ENCODE measurements around the gene S100PBP. TPM values are rescaled to one million over a fixed set of nuclear protein-coding genes. Genes with fewer than 3 reads are reported as not detected.
A peak's percentile ranks its signal among the peaks of the same experiment; 100 is the strongest.

Gene S100PBP
- polyA plus RNA-seq, 2 of the 4 experiments (the other 2 are of a cell fraction), result 16.1 to 41.9 TPM

DNA sequence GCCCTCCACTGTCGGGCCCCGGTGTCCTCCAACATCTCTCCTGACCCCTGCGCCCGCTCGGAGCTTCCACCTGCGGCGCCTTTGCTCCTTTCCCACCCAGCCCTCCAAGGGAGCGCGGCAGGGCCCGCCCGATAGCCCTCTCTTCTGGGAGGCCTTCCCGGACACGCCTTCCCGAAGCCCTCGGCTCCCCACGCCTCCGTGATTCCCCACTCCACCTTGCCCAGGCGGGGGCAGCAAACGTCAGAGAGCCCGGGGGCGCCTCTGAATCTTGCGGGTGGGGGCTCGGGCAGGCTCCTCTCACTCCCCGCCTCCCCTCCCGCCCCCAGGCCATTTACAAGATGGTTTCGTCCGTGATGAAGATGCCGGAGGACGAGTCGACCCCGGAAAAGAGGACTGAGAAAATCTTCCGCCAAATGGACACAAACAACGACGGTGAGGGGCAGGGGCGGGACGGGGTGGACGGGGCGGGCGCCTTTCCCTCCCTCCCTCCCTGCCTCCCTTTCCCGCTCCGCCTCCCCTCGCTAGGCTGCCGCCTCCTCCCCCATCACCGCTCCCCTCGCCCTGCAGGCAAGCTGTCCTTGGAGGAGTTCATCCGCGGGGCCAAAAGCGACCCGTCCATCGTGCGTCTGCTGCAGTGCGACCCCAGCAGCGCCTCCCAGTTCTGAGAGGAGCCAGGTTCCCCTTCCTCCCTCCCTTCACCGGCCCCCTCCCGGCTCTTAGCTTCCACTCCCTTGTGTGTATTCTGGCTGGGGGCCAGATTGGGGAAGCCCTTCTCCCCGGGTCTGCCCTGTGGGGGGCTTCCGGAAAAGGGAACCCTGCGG, 76.0 kb downstream of the S100PBP start:
- FAIRE-seq (no peak), ATAC-seq (peak; percentile 59 to 75), DNase-seq (ENCODE audit: low read depth in 1 of 2, low spot score in 1 of 2) (peak; percentile 38 to 41)
- Histone ChIP-seq H3K9me3 (no peaks in the 10 kb centered on the region), H3K4me3 (peak overlapping the region; percentile 55), H3K4me2 (peak overlapping the region; percentile 99), H3K27ac (peak overlapping the region; percentile 72 to 88), H3K4me1 (0 out of 3 replicates have a peak, but pooled peaks cover 3% of the 10 kb centered on the region)
- ChIA-PET CTCF (interaction anchor here (0.6 to 3.8 kb wide), 27 partner anchors 8 to 410 kb away, joined by 3 to 15 read pairs (median 4); partner anchors contain the start of gene TMEM54), POLR2A (interaction anchor here (0.5 kb wide), 1 partner anchor 196 kb away, joined by 3 read pairs; no protein-coding TSS in a partner anchor)
- 14% methylated on average over 28 of the region's 58 CpGs for WGBS (ENCODE audit: missing lambda C conversion rate)
- TF ChIP-seq JUN (IDR thresholded peaks at IDR 0.05) (no peak), RAD21 (conservative IDR thresholded peaks at IDR 0.05 in 1 of 2, IDR thresholded peaks at IDR 0.05 in 1 of 2) (peak in 1 of 2 experiments; percentile 35; a peak in 1 of 5 replicates), RFX5 (IDR thresholded peaks at IDR 0.05) (no peak), JUNB (IDR thresholded peaks at IDR 0.05) (no peak), SMC3 (IDR thresholded peaks at IDR 0.05) (0 out of 3 replicates have a peak, but pooled peaks have one; percentile 23)
- TF ChIP-seq, protein P1, sequence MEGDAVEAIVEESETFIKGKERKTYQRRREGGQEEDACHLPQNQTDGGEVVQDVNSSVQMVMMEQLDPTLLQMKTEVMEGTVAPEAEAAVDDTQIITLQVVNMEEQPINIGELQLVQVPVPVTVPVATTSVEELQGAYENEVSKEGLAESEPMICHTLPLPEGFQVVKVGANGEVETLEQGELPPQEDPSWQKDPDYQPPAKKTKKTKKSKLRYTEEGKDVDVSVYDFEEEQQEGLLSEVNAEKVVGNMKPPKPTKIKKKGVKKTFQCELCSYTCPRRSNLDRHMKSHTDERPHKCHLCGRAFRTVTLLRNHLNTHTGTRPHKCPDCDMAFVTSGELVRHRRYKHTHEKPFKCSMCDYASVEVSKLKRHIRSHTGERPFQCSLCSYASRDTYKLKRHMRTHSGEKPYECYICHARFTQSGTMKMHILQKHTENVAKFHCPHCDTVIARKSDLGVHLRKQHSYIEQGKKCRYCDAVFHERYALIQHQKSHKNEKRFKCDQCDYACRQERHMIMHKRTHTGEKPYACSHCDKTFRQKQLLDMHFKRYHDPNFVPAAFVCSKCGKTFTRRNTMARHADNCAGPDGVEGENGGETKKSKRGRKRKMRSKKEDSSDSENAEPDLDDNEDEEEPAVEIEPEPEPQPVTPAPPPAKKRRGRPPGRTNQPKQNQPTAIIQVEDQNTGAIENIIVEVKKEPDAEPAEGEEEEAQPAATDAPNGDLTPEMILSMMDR (IDR thresholded peaks at IDR 0.05), result peak; percentile 40
- TF ChIP-seq, protein P2, sequence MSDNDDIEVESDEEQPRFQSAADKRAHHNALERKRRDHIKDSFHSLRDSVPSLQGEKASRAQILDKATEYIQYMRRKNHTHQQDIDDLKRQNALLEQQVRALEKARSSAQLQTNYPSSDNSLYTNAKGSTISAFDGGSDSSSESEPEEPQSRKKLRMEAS (IDR thresholded peaks at IDR 0.05), result peak; percentile 19; the same call in 1 of the 2 replicates
- TF ChIP-seq, protein P3, sequence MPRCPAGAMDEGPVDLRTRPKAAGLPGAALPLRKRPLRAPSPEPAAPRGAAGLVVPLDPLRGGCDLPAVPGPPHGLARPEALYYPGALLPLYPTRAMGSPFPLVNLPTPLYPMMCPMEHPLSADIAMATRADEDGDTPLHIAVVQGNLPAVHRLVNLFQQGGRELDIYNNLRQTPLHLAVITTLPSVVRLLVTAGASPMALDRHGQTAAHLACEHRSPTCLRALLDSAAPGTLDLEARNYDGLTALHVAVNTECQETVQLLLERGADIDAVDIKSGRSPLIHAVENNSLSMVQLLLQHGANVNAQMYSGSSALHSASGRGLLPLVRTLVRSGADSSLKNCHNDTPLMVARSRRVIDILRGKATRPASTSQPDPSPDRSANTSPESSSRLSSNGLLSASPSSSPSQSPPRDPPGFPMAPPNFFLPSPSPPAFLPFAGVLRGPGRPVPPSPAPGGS (IDR thresholded peaks at IDR 0.05), result no peak

DNA sequence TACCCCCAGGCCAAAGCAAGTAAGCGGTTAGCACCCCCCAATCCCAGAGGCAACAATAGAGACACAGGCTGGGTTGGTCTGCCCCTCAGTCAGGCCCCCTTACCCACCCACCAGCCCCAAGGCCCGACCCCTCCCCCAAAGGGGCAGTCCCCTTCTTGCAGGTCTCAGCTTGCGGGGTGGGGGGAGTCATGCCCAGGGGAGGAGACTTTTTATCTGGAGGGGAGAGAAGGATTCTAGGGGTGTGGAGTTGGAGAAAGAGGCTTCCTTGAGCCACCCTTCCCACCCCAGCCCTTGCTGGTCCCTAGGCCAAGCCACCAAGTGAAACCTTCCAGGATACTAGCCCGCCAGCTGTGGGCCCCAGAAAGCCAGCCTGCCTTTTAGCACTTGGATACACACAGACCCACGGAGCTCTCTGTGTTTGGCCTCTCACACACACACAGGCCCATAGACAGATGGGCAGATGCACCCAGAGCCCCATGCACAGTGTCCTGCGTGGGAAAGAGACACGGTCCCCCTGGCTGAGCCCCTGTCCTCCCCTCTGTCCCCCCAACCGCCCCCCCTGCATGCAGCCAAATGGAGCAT, 76.7 kb downstream of the S100PBP start:
- Histone ChIP-seq H3K9me3 (no peaks in the 10 kb centered on the region), H3K4me2 (peak overlapping the region; percentile 99), H3K27ac (peak overlapping the region in 1 of 2 experiments; percentile 88; a peak in 3 of 6 replicates), H3K4me3 (no peak overlapping the region; the same call in 2 of the 3 replicates), H3K4me1 (0 out of 3 replicates have a peak, but pooled peaks cover 3% of the 10 kb centered on the region)
- CTCF ChIA-PET, result interaction anchor here (0.6 to 3.8 kb wide), 9 partner anchors 9 to 163 kb away, joined by 3 to 15 read pairs (median 3); partner anchors contain the start of gene FNDC5
- WGBS (ENCODE audit: missing lambda C conversion rate), result no CpG with 5 or more reads among the region's 8 CpGs
- ATAC-seq (no peak), FAIRE-seq (no peak), DNase-seq (ENCODE audit: low read depth in 1 of 2, low spot score in 1 of 2) (no peak)
- POLR2A ChIA-PET, result interaction anchor here (0.5 kb wide), 1 partner anchor 195 kb away, joined by 3 read pairs; no protein-coding TSS in a partner anchor
- TF ChIP-seq NR3C1 (IDR thresholded peaks at IDR 0.05) (no peak), NFE2L2 (conservative IDR thresholded peaks at IDR 0.05; ENCODE audit: low read length) (no peak), FOSB (CRISPR knock-in tag; IDR thresholded peaks at IDR 0.05) (no peak), MAFK (IDR thresholded peaks at IDR 0.05; ENCODE audit: partially characterized antibody) (no peak), SREBF2 (IDR thresholded peaks at IDR 0.05) (no peak), PHF8 (IDR thresholded peaks at IDR 0.05; ENCODE audit: borderline replicate concordance, low read depth) (no peak), CBX8 (IDR thresholded peaks at IDR 0.05) (no peak), POLR2A (IDR thresholded peaks at IDR 0.05; ENCODE audit: low read length) (no peak), FOSL2 (IDR thresholded peaks at IDR 0.05) (no peak), FOSL2 (CRISPR knock-in tag; IDR thresholded peaks at IDR 0.05) (no peak), TP53 (CRISPR knock-in tag; IDR thresholded peaks at IDR 0.05) (no peak), HOXB13 (CRISPR knock-in tag; IDR thresholded peaks at IDR 0.05; ENCODE audit: low read depth) (no peak), HEYL (CRISPR knock-in tag; IDR thresholded peaks at IDR 0.05) (no peak), EHF (CRISPR knock-in tag; IDR thresholded peaks at IDR 0.05) (no peak), ZC3H11A (IDR thresholded peaks at IDR 0.05) (no peak)

All from A549 (cell line).